ENCODE data around the gene CLEC4A.
"Not testable (repeated sequence)": the region's sequence is repeated elsewhere in the genome, so short reads cannot be mapped to it uniquely, and the experiment has no call there.

Gene CLEC4A

GRCh38 chr12:8123124-8123912 is at the start of gene CLEC4A:
TSS of gene CLEC4A (plus strand) at chr12:8123617. CDS start at chr12:8123879, 262 bp downstream.
- no peak for DNase-seq

GRCh38 chr12:8075935-8076334 is 47.5 kb upstream of the CLEC4A start:
- no peak for DNase-seq

DNA sequence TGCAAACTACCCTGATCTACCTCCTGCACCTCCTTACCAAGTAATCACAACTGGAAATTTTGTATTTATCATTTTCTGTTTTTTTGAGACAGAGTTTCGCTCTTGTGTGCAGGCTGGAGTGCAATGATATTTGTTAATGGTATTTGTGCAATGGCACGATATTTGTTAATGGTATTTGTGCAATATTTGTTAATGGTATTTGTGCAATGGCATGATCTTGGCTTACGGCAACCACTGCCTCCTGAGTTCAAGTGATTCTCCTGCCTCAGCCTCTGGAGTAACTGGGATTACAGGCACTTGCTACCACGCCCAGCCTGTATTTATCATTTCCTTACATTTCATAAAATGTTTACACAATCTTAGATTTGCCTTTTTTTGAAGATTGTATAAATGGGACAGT is 47.1 kb upstream of the CLEC4A start:
- DNase-seq, result no peak

DNA sequence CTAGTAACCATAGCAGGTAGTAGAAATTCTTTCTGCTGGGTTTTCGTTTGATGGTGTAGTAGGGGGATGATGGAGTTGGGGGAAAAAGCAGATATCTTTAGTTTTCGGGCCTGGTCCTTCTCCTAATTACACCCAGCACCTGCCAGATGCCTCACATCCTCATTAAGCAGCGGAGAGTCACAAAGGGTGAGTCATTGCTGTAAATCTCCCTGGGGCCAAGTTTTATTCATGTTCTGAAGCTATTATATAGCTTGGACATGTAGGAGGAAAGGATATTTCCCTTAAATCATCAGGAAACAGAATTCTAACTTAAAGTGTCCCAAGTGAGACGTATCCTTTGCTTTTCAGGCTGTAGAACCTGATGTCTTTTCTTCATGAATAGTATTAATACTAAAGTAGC is 46.2 kb upstream of the CLEC4A start:
- DNase-seq, result peak; percentile 56

DNA sequence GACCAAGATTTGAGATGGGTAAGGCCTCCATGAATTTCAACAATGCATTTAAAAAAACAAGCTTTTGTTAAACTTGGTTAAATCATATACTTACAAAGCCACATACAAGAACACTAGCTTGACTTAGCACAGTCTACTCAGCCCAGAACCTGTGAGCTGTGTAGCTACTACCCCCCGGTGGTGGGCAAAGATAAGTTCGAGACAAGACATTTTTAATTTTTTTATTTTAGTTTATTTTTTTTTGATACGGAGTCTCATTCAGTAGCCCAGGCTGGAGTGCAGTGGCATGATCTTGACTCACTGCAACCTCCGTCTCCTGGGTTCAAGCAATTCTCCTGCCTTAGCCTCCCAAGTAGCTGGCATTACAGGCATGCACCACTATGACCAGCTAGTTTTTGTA is 45.0 kb upstream of the CLEC4A start:
- DNase-seq, result peak; percentile 94

DNA sequence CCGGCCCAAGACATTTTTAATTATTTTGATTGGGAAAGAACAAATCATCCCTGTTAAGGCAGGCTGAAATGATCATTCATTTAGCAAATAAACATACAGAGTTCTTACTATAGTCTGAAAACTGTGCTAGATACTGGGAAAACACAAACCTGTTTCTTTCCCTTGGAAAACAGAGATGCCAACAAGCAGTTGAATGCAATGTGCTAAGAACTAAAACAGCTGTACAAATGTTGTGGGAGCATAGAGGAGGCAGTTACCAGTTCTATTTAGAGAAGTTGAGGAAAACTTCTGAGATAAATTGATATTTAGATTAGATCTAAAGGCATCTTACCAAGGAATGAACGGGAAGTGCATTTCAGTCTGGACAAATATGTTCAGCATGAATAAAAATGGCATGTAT is 44.5 kb upstream of the CLEC4A start:
- no peak for DNase-seq

- DNase-seq, result no peak
Observed at GRCh38 chr12:8080120-8080519, 43.3 kb upstream of the CLEC4A start.

DNA sequence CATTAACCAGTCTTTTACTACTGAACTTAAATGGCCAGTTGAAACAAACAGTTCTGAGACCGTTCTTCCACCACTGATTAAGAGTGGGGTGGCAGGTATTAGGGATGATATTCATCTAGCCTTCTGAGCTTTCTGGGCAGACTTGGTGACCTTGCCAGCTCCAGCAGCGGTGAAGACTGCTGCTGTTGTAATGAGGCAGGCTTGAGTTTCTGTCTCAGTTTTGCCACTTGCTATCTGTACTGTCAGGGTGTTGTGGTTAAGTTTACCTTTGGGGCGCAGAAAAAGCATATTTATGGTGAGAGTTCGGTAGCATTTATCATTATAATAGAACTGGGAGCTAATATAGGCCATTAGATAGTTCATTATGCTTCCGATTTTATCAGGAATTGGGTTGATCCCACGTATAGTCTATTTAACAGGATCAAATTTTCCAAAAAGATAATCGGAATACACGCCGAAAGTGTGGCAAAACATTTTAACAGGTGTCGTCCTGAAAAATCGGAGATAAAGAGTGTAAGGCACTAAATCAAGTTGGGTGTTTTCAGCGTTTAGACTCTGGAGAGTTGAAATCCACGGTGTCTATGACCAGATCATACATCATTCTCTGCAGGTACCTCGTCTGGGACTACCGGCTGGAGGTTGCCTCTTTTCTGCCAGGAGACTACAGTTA is 42.0 kb upstream of the CLEC4A start:
- peak; percentile 66 for DNase-seq

DNA sequence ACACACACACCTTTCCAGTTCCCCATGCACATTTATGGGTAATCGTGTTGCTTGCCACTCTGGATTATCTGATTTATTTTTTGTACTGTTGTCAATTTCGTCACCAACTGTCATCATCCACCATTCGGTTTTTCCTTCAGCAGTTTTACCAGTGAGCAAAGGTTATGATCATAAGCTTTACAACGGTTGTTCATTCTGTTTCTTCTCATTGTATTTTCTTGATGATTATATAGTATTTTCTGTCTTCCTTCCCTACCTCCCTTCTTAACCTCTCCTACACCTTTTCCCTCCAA is 40.7 kb upstream of the CLEC4A start:
- no peak for DNase-seq

GRCh38 chr12:8084351-8084750 is 39.1 kb upstream of the CLEC4A start:
- DNase-seq, result not testable (repeated sequence)

- DNase-seq, result no peak
Observed at GRCh38 chr12:8087666-8088065, 35.8 kb upstream of the CLEC4A start.

GRCh38 chr12:8088574-8088973 is 34.8 kb upstream of the CLEC4A start:
- no peak for DNase-seq

GRCh38 chr12:8089277-8089676 is 34.1 kb upstream of the CLEC4A start:
- DNase-seq, result not testable (repeated sequence)

DNA sequence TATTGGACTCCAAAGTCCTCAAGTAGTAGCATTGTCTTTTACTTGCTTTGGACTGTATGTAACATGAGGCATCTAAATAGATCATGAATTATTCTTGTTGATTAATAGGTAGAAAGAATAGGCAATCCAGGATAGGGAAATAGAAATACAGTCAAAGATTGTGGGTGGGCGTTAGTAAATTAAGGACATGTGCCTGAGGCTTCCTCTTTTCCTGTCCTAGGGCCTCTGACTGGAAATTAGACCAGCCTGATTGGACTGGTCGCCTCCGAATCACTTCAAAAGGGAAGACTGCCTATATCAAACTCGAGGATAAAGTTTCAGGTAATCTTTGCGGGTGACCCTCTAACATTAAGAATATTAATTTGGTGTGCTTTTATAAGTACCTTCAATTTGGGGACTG is 33.7 kb upstream of the CLEC4A start:
- DNase-seq, result no peak

GRCh38 chr12:8093291-8093690 is 30.1 kb upstream of the CLEC4A start:
- DNase-seq, result no peak

- no peak for DNase-seq
Observed at GRCh38 chr12:8096281-8096915, 27.0 kb upstream of the CLEC4A start.

- no peak for DNase-seq
Observed at GRCh38 chr12:8099235-8099634, 24.2 kb upstream of the CLEC4A start.

DNA sequence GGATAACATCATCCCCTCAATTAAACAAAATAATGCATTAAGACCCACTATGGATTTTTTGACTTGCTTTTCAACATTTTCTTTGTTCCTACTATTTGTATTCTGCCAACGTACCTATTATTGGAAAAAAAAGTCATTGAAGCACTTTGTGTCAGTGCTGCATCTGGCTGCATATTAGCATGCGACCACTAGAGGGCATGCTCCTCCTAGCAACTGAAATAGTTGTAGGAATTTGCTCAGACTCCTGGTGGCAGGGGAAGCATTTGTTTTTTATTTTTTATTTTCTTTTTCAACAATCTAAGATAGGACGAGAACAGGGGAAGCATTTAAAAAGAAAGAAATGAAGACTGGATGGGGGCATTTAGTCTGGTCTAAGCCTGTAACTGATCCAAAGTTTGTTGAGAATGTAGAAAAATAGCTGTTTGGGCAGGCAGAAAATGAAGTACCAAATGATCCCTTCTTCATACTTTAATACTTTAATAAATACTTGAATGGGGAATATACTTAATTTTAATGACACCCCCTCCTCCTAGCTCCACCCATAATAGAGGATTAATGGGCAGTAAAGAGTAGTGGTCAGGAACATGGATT is 14.5 kb upstream of the CLEC4A start:
- DNase-seq, result peak; percentile 95

DNA sequence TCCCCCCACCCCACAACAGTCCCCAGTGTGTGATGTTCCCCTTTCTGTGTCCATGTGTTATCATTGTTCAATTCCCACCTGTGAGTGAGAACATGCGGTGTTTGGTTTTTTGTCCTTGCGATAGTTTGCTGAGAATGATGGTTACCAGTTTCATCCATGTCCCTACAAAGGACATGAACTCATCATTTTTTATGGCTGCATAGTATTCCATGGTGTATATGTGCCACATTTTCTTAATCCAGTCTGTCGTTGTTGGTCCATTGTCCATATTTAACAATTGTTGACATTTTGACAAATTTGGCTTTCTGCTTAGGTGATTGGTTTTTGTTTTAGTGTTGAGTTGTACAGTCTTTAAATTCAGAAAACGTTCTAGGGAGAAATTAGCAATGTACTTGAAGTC is 10.3 kb upstream of the CLEC4A start:
- not testable (repeated sequence) for DNase-seq

GRCh38 chr12:8120072-8120713 is 3.2 kb upstream of the CLEC4A start:
- DNase-seq, result no peak

DNA sequence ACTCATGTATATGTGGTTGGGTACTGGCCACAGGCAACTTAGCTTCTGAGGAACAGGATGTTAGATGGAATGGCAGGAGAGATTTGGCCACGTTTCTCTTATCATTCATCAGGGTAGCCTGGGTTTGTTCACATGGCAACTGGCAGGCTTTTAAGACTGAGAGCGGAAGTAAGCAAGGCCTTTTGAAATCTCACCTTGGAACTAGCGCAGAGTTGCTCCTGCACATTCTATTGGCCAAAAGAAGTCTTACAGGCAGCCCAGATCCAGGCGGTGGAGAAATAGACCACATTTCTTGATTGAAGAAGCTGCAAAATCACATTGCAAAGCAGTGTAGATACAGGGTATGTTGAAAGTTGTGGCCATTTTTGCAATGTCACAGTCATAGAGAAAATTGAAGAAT is 3.7 kb downstream of the CLEC4A start:
- DNase-seq, result no peak

DNA sequence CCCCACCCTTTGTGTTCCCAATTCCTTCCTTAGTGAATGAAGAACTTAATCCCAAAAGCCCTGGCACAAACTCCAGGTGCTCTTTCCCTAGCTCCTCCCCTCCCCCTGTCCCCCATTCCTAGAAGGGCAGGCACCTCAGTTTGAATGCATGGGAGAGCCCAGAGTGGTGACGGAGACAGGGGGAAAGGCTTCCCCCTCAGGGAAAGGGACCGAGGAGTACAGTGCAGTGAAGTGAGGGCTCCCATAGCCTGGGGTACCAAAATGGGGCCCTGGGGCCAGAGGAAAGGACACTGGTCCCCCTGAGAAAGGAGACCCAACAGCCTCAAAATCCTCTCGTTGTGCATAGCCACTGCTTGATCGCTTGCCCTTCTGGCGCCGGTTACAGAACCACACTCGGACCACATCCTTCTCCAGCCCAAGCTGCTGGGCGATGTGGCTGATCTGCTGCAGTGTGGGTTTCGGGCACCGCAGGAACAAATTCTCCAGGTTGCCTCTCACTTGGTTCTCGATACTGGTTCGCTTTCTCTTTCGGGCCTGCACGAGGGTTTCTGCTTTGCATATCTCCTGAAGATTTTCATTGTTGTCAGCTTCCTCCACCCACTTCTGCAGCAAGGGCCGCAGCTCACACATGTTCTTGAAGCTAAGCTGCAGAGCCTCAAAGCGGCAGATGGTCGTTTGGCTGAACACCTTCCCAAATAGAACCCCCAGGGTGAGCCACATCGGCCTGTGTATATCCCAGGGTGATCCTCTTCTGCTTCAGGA is 10.4 kb downstream of the CLEC4A start:
- DNase-seq, result peak; percentile 56
